ENCODE results near the gene MAPKAP1. TPM values are rescaled to one million over a fixed set of nuclear protein-coding genes. Genes with fewer than 3 reads are reported as not detected.
A peak's percentile ranks its signal among the peaks of the same experiment; 100 is the strongest.

MAPKAP1 gene
- total RNA-seq, 1 donor from 2014 or later = 52.2 TPM

DNA sequence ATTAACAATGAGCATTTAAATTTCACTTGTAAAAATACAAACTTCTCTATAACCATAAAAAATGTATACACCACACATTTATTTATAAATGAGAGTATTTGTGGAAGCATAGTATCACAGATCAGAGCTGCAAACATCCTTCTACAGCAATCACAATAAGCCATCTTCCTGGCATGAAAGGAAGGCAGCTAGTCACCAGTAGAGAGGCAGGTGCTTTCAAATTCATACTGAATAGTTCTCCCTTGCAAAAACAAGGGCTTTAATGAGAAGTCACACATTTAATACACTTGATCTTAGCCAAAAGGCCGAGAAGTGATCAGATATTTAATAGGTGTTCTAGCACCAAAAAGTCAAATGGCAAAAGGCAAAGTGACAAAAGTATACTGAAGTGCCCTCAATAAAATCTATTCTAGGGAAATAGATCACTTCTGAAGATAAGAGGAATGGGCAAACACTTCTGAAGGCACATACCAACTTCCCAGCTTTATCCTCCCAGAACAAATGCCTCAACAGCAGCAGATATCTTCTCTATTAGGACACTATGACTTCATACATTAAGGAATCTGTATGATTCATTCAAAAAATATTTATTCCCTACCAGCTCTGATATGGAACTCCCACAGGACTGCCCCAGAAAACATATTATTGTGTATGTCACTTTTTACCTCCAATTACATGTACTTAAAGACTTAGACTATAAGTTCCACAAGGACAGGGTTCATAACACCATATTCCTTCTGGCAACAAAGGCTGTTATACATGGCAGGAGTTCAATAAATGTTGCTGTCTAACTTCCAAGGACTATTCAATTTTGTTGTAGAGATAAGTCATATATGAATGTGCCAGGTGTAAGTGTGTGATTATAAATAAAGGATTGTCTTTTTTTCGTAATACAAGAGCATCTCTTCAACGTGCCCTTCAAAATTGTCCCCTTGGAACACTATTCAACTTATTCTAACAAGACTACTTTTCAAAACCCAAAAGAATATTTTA is 31.7 kb downstream of the MAPKAP1 start:
- peak; percentile 66 to 81 for DNase-seq (ENCODE audit: low read depth in 2 of 2)

GRCh38 chr9:125672876-125673275 is 34.1 kb downstream of the MAPKAP1 start:
- no peak for DNase-seq (ENCODE audit: low read depth in 2 of 2)

DNA sequence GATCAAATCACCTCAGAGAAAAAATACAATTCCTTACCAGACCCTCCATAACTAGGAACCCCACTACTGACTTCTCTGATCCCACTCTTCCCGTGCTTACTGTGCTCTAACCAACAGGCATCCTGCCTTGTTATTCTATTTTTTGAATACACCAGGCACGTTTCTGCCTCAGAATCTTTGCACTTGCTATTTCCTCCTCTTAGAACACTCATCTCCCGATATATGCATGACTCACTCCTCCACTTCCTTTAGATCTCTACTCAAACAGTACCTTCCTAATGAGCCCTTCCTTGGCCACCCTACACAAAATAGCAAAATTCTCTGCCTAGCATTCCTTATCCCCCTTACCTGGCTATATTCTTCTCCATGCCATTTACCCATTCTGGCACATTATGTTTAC is 43.9 kb downstream of the MAPKAP1 start:
- peak; percentile 8 to 90 for DNase-seq (ENCODE audit: low read depth in 2 of 2)

GRCh38 chr9:125660557-125660956 is 46.5 kb downstream of the MAPKAP1 start:
- DNase-seq (ENCODE audit: low read depth in 2 of 2) = no peak

DNA sequence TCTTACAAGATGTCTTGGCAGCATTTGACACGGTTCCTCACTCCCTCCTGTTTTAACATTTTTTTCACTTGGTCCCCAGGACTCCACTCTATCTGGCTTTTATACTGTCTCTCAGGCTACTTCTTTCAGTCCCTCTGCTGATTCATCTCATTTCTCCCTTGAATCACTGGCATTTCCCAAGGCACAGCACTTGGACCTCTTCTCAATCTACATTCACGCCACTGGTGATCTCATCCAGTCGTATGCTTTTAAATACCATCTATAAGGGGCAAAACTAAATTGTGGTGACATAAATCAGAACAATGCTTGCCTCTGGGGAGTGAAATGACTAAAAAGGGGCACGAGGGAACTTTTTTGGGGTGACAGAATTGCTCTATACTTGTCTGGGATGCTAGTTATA is 47.1 kb downstream of the MAPKAP1 start:
- peak in 1 of 2 donors; percentile 84 for DNase-seq (ENCODE audit: low read depth in 2 of 2)

DNA sequence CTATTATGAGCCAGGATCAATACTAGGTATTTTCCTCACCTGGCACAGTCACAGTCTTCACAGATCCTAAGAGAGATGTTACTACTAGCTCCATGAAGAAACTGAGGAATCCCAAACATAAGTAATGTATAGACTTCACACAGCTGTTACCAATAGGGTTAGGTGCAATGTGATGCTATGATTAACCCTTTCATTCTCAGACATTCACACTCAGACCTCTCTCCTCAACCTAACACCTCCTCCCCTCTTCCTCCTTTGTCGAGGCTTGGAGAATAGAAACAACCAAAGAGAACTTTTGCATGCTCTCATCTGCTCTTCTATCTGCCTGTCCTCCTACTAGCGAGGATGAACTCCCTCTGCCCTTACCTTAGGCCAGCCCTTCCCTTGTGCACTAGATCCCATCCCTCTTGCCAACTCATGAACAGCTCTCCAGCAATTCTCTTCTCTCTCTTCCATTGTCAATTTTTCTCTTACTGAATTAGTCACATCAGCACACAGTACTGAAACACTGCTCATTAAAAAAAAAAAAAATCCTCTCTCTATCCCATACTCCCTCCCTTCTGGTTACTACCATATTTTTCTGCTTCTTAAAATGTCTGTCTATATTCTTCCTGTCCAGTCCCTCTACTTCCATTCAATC is 47.7 kb downstream of the MAPKAP1 start:
- DNase-seq (ENCODE audit: low read depth in 2 of 2) = peak in 1 of 2 donors; percentile 29

GRCh38 chr9:125656560-125656959 is 50.4 kb downstream of the MAPKAP1 start:
- peak in 1 of 2 donors; percentile 62 for DNase-seq (ENCODE audit: low read depth in 2 of 2)

- DNase-seq (ENCODE audit: low read depth in 2 of 2) = peak; percentile 69 to 77
Measured at GRCh38 chr9:125655691-125656410, 51.2 kb downstream of the MAPKAP1 start.

DNA sequence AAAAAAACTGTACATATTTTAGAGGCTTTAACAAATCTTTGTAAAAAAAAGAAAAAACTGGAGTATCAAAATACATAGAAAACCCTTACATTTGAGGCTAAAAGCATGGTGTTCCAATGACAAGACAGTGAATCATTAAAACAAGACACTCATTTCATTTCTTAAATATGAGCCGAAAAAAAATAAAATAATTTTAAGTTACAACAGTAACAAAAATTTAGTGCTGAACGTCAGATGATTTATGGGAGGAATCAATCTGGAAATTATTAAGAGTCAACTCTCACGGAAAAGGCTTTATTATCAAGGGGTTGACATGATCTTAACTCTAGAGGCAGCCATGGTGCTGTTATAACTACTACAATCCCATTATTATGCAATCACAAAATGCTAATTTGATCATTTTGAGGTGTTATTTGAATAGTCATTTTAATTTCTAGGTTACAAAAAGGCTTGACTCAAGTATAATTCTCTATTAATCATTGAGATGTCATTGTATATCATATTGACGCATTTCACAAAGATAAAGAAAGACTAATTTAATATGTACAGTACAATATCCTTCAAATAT is 51.9 kb downstream of the MAPKAP1 start:
- no peak for DNase-seq (ENCODE audit: low read depth in 2 of 2)

GRCh38 chr9:125654121-125654520 is 52.9 kb downstream of the MAPKAP1 start:
- DNase-seq (ENCODE audit: low read depth in 2 of 2) = no peak

DNA sequence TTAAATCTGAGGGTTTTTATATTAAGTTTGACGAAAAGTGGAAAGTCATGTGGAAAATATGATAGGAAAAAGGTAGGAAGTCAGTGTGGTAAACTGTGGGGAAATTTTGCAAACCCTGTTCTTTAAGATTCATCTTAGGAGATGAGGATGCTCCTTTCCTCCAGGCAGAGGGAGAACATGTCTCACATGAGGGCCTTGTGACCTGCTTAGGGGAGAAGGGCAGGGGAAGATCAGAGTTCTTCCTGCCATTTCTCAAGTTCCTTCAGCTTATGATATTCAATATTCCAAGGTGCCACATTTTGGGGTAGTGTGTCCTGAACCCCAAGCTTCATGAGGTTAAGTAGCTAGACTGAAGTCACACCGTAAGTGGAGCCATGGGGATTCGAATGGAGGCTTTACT is 53.7 kb downstream of the MAPKAP1 start:
- DNase-seq (ENCODE audit: low read depth in 2 of 2) = no peak

DNA sequence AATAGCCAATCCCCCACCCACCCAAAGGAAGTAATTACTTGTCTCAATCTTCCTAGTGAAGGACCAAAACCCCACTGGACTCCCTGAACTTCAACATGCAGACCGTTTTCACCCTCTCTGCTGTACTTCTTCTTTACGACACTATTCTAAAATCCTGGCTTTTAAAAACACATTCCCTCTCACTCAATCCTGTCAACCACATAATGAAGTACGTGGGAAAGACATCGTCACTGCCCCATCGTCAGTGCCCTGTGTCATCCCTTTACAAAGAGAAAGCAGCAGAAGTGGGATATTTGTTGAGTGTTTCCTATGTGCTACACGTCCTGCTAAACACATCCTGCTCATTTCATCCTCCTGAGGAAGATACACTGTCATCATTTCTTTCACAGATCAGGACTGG is 54.2 kb downstream of the MAPKAP1 start:
- DNase-seq (ENCODE audit: low read depth in 2 of 2) = peak in 1 of 2 donors; percentile 23

DNA sequence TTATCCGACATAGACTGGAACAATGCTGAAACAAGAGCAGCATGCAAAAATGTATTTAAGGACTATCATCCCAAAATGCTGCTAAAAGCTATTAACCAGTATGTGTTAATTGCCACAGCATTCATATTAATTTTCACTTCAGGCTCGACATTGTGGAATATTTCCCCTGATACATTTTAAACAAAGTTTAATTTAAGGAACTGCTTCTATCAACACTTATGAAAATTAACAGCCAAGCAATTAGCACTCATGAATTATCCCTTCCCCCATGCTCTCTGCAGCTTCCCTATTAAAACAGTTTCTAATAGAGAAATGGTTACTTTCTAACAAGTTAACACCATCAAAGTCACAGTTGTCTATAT is 54.8 kb downstream of the MAPKAP1 start:
- DNase-seq (ENCODE audit: low read depth in 2 of 2) = no peak

GRCh38 chr9:125651576-125652232 is 55.3 kb downstream of the MAPKAP1 start:
- no peak for DNase-seq (ENCODE audit: low read depth in 2 of 2)

DNA sequence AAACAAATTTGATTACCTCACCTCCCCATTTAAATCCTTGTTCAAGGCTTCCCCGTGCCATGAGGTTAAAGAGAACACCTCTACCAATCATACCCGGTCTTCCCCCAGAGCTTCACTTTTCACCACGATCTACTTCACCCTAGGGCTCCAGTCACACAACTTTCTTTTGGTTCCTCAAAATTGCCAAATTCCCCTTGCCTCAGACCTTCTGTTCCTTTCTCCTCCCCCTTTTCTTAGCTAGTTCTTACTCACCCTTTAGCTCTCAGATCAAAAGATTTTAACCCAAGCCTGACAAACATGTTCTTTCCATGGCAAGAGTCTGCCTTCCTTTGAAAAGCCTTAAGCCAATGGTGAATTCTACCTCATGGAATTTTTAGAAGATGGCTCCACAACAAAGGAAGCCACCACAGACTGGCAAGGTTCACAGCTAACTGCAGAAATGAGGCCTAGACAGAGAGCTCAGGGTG is 56.7 kb downstream of the MAPKAP1 start:
- DNase-seq (ENCODE audit: low read depth in 2 of 2) = peak in 1 of 2 donors; percentile 31

- DNase-seq (ENCODE audit: low read depth in 2 of 2) = peak; percentile 17 to 63
Measured at GRCh38 chr9:125649826-125650225, 57.2 kb downstream of the MAPKAP1 start.

GRCh38 chr9:125649315-125649714 is 57.7 kb downstream of the MAPKAP1 start:
- DNase-seq (ENCODE audit: low read depth in 2 of 2) = peak; percentile 55 to 97

DNA sequence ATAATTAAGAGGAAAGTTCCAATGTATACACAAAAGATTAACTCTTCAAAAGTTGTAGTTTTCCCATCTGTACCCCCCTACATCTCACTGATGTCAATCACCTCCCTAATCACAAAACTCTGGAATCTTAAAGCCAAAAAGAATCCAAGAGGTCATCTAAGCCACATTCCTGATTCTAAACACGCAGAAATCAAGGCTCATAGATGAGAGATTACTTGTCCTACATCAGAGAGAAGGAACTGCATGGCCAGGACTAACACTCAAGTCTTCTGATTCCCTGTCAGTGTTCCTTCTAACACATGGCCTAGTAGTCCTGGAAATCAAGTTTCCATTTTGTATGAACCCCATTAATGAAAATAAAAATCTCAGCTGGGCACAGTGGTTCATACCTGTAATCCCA is 58.7 kb downstream of the MAPKAP1 start:
- DNase-seq (ENCODE audit: low read depth in 2 of 2) = no peak

DNA sequence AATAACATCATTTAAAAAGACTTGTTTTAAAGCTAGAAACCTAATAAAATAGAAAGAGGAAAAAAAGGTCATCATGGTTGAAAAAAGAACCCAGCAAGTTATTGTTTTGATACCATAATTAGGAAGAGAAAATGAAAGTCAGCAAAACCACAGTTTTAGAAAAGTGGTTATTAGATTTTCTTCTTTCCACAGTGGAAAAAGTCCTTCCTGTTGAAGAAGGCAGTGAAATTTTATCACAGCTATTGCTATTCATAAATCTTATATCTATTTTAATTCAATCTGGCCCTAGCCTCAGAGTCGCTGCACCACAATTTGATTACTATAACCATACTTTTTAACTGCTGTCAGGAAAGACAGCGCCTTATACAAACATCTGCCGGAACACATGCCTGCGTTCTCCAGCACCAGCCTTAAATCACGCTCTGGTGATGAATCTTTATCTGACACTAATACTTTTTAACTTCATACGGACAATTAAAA is 60.3 kb downstream of the MAPKAP1 start:
- peak; percentile 58 to 65 for DNase-seq (ENCODE audit: low read depth in 2 of 2)

DNA sequence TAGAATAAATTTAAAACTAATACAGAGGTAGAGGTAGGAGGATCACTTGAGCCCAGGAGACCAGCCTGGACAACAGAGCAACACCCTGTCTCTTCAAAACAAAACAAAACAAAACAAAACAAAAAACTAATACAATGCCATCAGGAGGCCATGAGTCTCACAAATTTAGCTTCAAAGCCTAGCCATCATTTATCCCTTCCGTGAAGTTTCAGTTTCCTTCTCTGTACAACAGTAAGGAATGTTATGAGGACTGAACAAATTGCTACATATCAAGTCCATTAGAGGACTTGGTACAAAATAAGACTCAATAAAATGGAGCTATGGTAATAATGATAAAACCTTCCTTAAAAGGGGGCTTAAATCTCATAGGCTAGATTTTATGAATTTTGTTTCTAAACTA is 60.8 kb downstream of the MAPKAP1 start:
- DNase-seq (ENCODE audit: low read depth in 2 of 2) = peak; percentile 28 to 54
